HepG2 (cell line): ENCODE measurements around the gene DDRGK1. TPM values are rescaled to one million over a fixed set of nuclear protein-coding genes. Genes with fewer than 3 reads are reported as not detected.

Source experiments
- CEBPG ChIP-seq: IDR thresholded peaks from 2 replicates; pipeline ENCODE4 v1.6.1; 2016
- ELK4 ChIP-seq: sonication (generic); formaldehyde crosslinking; IDR thresholded peaks from 2 replicates; pipeline ENCODE4 v1.9.0; 2021; ENCODE audit warnings: missing genetic modification reagents, borderline replicate concordance
- FOXK1 ChIP-seq: sonication (generic); formaldehyde crosslinking; IDR thresholded peaks from 2 replicates; pipeline ENCODE4 v1.4.0; 2020; ENCODE audit warnings: low read depth, missing genetic modification reagents, borderline replicate concordance
- HES4 ChIP-seq: sonication (generic); formaldehyde crosslinking; IDR thresholded peaks from 2 replicates; pipeline ENCODE4 v1.9.0; 2021; ENCODE audit warnings: mild to moderate bottlenecking, missing genetic modification reagents, borderline replicate concordance
- MAFG ChIP-seq: sonication (generic); formaldehyde crosslinking; IDR thresholded peaks from 2 replicates; pipeline ENCODE4 v1.5.1; 2020; ENCODE audit warnings: mild to moderate bottlenecking, missing genetic modification reagents
- MIER2 ChIP-seq: IDR thresholded peaks from 2 replicates; pipeline ENCODE4 v1.6.1; 2016; ENCODE audit warnings: missing biosample characterization, missing genetic modification reagents
- MLXIP ChIP-seq: sonication (generic); formaldehyde crosslinking; IDR thresholded peaks from 2 replicates; pipeline ENCODE4 v1.9.0; 2021; ENCODE audit warnings: missing genetic modification reagents, borderline replicate concordance
- POLR2A ChIP-seq, 2 experiments: IDR thresholded peaks; 2 replicates each; pipeline ENCODE4 v1.6.1; 2011; ENCODE audit warnings: low read depth in 2 of 2, low read length in 2 of 2, mild to moderate bottlenecking in 1 of 2, moderate library complexity in 1 of 2; ENCODE audit not compliant: insufficient read depth in 1 of 2
- RFX3 ChIP-seq: IDR thresholded peaks from 2 replicates; pipeline ENCODE4 v1.6.1; 2016; ENCODE audit warnings: missing biosample characterization, missing genetic modification reagents
- RNF2 ChIP-seq: fragments of 450-650 bp; conservative IDR thresholded peaks from 2 replicates; pipeline ENCODE4 v1.6.1; 2016; ENCODE audit warnings: low read depth
- SP1 ChIP-seq, 2 experiments: fragments of 450-650 bp in 1 of 2; sonication (generic) in 1 of 2; formaldehyde crosslinking in 1 of 2; IDR thresholded peaks; 2 replicates each; pipeline versions ENCODE4 v1.4.0 to v1.6.1; 2016 to 2020; ENCODE audit warnings: missing genetic modification reagents in 1 of 2
- ZC3H13 ChIP-seq: sonication (generic); formaldehyde crosslinking; IDR thresholded peaks from 2 replicates; pipeline ENCODE4 v1.8.1; 2023; ENCODE audit warnings: mild to moderate bottlenecking, missing genetic modification reagents, moderate library complexity
- ZNF20 ChIP-seq: sonication (generic); formaldehyde crosslinking; IDR thresholded peaks from 2 replicates; pipeline ENCODE4 v1.4.0; 2020; ENCODE audit warnings: mild to moderate bottlenecking, moderate library complexity, missing genetic modification reagents
- ZNF235 ChIP-seq: sonication (generic); formaldehyde crosslinking; IDR thresholded peaks from 2 replicates; pipeline ENCODE4 v1.8.1; 2023; ENCODE audit warnings: mild to moderate bottlenecking, missing genetic modification reagents, borderline replicate concordance
- ZNF296 ChIP-seq: sonication (generic); formaldehyde crosslinking; conservative IDR thresholded peaks from 2 replicates; pipeline ENCODE4 v1.5.0; 2020; ENCODE audit warnings: mild to moderate bottlenecking, missing genetic modification reagents
- ZNF646 ChIP-seq: sonication (generic); formaldehyde crosslinking; IDR thresholded peaks from 2 replicates; pipeline ENCODE4 v1.9.0; 2021; ENCODE audit warnings: mild to moderate bottlenecking, missing genetic modification reagents
- polyA plus RNA-seq, 8 experiments: library from polyadenylated mRNA; depleted of rRNA in 3 of 8; stranded (reverse) in 7 of 8; unstranded in 1 of 8; fragments of >200 nt; fragmentation: Illumina TruSeq in 4 of 8; extraction: Trizol in 4 of 8; gene quantifications; 2 replicates each; pipeline versions ENCODE4 v1.2.1 to v1.2.3, GENCODE V29; 2011 to 2016; ENCODE audit warnings: low read depth in 4 of 8, missing spikeins in 1 of 8, mixed read lengths in 1 of 8; ENCODE audit not compliant: insufficient read depth in 1 of 8
- total RNA-seq, 5 experiments: library from RNA; depleted of rRNA; stranded (reverse); fragments of >200 nt; fragmentation: Illumina TruSeq; extraction: Trizol; gene quantifications; 2 replicates each; pipeline ENCODE4 v1.2.3, GENCODE V29; 2016; ENCODE audit warnings: low read depth in 1 of 5

Gene DDRGK1
- total and polyA plus RNA-seq, 2 of the 13 experiments (the other 11 are each of a cell fraction or from before 2014, with no cell fraction given), result 96.7 to 149 TPM

GRCh38 chr20:3250091-3250504 is 45.6 kb upstream of the DDRGK1 start (continued):
- TF ChIP-seq ZNF646 (CRISPR knock-in tag), result no peak
- TF ChIP-seq MIER2 (CRISPR knock-in tag), result no peak
- TF ChIP-seq HES4 (CRISPR knock-in tag), result no peak
- no peak for TF ChIP-seq ZNF20
- peak; percentile 48; the same call in 1 of the 2 replicates for TF ChIP-seq FOXK1 (CRISPR knock-in tag)
- TF ChIP-seq ZC3H13 (CRISPR knock-in tag), result no peak
- no peak for TF ChIP-seq POLR2A (IDR thresholded peaks at IDR 0.05; ENCODE audit: insufficient read depth in 1 of 2, low read depth in 2 of 2, low read length in 2 of 2)
- no peak; the same call in 1 of the 2 replicates for TF ChIP-seq ZNF235 (CRISPR knock-in tag)
- no peak for TF ChIP-seq ELK4 (CRISPR knock-in tag)
- 0 out of 2 replicates have a peak, but pooled peaks have one; percentile 13 for TF ChIP-seq CEBPG (CRISPR knock-in tag)
- TF ChIP-seq SP1 (IDR thresholded peaks at IDR 0.05), result no peak
- peak; percentile 44; the same call in 1 of the 2 replicates for TF ChIP-seq SP1 (CRISPR knock-in tag; IDR thresholded peaks at IDR 0.05)
- no peak for TF ChIP-seq RFX3 (CRISPR knock-in tag)
- TF ChIP-seq ZNF296 (CRISPR knock-in tag), result no peak
- no peak for TF ChIP-seq RNF2
- TF ChIP-seq MAFG (CRISPR knock-in tag), result no peak
- TF ChIP-seq MLXIP (CRISPR knock-in tag), result no peak
